ENCODE data around the gene FAM170B. TPM values are rescaled to one million over a fixed set of nuclear protein-coding genes. Genes with fewer than 3 reads are reported as not detected.

Gene FAM170B
- total RNA-seq, 2 donors from 2014 or later, result not detected

- no peak for DNase-seq
- Mint-ChIP-seq H3K27me3 (ENCODE audit: insufficient read depth) (no peaks in the 10 kb centered on the region), H3K4me1 (peaks cover 12% of the 10 kb centered on the region), H3K36me3 (ENCODE audit: low read depth) (no peaks in the 10 kb centered on the region), H3K27ac (no peak overlapping the region), H3K9me3 (peaks cover 4% of the 10 kb centered on the region), H3K4me3 (no peak overlapping the region)
- Histone ChIP-seq H3K9ac (ENCODE audit: extremely low read depth, low read length, poor library complexity, severe bottlenecking) (no peak overlapping the region), H3K27me3 (ENCODE audit: control insufficient read depth, insufficient read depth, low read length, poor library complexity, severe bottlenecking) (no peaks in the 10 kb centered on the region), H3K4me1 (ENCODE audit: control insufficient read depth, insufficient read depth, low read length) (no peaks in the 10 kb centered on the region), H3K36me3 (ENCODE audit: control insufficient read depth, insufficient read depth, low read length) (no peaks in the 10 kb centered on the region), H3K27ac (ENCODE audit: low read depth, low read length) (no peak overlapping the region), H3K4me3 (ENCODE audit: low read length) (no peak overlapping the region), H3K9me3 (ENCODE audit: control insufficient read depth, low read length) (no peaks in the 10 kb centered on the region)
- TF ChIP-seq, protein P1, sequence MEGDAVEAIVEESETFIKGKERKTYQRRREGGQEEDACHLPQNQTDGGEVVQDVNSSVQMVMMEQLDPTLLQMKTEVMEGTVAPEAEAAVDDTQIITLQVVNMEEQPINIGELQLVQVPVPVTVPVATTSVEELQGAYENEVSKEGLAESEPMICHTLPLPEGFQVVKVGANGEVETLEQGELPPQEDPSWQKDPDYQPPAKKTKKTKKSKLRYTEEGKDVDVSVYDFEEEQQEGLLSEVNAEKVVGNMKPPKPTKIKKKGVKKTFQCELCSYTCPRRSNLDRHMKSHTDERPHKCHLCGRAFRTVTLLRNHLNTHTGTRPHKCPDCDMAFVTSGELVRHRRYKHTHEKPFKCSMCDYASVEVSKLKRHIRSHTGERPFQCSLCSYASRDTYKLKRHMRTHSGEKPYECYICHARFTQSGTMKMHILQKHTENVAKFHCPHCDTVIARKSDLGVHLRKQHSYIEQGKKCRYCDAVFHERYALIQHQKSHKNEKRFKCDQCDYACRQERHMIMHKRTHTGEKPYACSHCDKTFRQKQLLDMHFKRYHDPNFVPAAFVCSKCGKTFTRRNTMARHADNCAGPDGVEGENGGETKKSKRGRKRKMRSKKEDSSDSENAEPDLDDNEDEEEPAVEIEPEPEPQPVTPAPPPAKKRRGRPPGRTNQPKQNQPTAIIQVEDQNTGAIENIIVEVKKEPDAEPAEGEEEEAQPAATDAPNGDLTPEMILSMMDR (conservative IDR thresholded peaks at IDR 0.05), result no peak
- 79 to 90% methylated on average over 3 to 4 of the region's 4 CpGs for WGBS, 2 experiments (ENCODE audit: insufficient coverage in 1 of 2, insufficient read length in 1 of 2)
These were observed 18.8 kb upstream of the FAM170B start for GRCh38 chr10:49152663-49153062.

DNA sequence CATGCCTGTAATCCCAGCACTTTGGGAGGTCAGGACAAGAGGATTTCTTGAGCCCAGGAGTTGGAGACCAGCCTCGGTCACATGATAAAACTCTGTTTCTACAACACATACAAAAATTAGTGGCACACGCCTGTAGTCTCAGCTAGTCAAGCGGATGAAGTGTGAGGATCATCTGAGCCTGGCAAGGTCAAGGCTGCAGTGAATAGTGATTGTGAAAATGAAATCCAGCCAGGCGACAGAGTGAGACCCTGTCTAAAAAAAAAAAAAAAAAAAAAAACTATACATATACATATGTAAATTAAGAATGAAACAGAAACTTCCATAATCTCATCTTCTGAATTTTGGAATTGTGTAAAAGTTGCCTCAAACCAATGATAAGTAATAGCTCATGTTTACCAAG lies 18.2 kb upstream of the FAM170B start:
- H3K4me3 Mint-ChIP-seq, result no peak overlapping the region
- no peaks in the 10 kb centered on the region for H3K36me3 ChIP-seq (ENCODE audit: control insufficient read depth, insufficient read depth, low read length)
- H3K9me3 Mint-ChIP-seq, result peaks cover 8% of the 10 kb centered on the region
- no peaks in the 10 kb centered on the region for H3K4me1 ChIP-seq (ENCODE audit: control insufficient read depth, insufficient read depth, low read length)
- H3K27ac ChIP-seq (ENCODE audit: low read depth, low read length), result no peak overlapping the region
- no peak overlapping the region for H3K27ac Mint-ChIP-seq
- TF ChIP-seq, protein P1 (conservative IDR thresholded peaks at IDR 0.05), result no peak
- H3K4me3 ChIP-seq (ENCODE audit: low read length), result no peak overlapping the region
- H3K27me3 Mint-ChIP-seq (ENCODE audit: insufficient read depth), result no peaks in the 10 kb centered on the region
- no peaks in the 10 kb centered on the region for H3K27me3 ChIP-seq (ENCODE audit: control insufficient read depth, insufficient read depth, low read length, poor library complexity, severe bottlenecking)
- H3K9ac ChIP-seq (ENCODE audit: extremely low read depth, low read length, poor library complexity, severe bottlenecking), result no peak overlapping the region
- WGBS, 2 experiments (ENCODE audit: insufficient coverage in 1 of 2, insufficient read length in 1 of 2), result 93 to 100% methylated on average over 2 to 3 of the region's 4 CpGs
- H3K9me3 ChIP-seq (ENCODE audit: control insufficient read depth, low read length), result no peaks in the 10 kb centered on the region
- H3K4me1 Mint-ChIP-seq, result peaks cover 12% of the 10 kb centered on the region
- H3K36me3 Mint-ChIP-seq (ENCODE audit: low read depth), result no peaks in the 10 kb centered on the region
- DNase-seq, result no peak

GRCh38 chr10:49151481-49151880 lies 17.7 kb upstream of the FAM170B start:
- no peaks in the 10 kb centered on the region for H3K27me3 ChIP-seq (ENCODE audit: control insufficient read depth, insufficient read depth, low read length, poor library complexity, severe bottlenecking)
- H3K9ac ChIP-seq (ENCODE audit: extremely low read depth, low read length, poor library complexity, severe bottlenecking), result no peak overlapping the region
- TF ChIP-seq, protein P1 (conservative IDR thresholded peaks at IDR 0.05), result no peak
- H3K4me3 Mint-ChIP-seq, result no peak overlapping the region
- no peaks in the 10 kb centered on the region for H3K27me3 Mint-ChIP-seq (ENCODE audit: insufficient read depth)
- no peak for DNase-seq
- 80 to 88% methylated on average over 1 of the region's 1 CpG for WGBS, 2 experiments (ENCODE audit: insufficient coverage in 1 of 2, insufficient read length in 1 of 2)
- H3K36me3 ChIP-seq (ENCODE audit: control insufficient read depth, insufficient read depth, low read length), result no peaks in the 10 kb centered on the region
- no peaks in the 10 kb centered on the region for H3K4me1 ChIP-seq (ENCODE audit: control insufficient read depth, insufficient read depth, low read length)
- H3K27ac Mint-ChIP-seq, result no peak overlapping the region
- H3K36me3 Mint-ChIP-seq (ENCODE audit: low read depth), result no peaks in the 10 kb centered on the region
- peaks cover 8% of the 10 kb centered on the region for H3K9me3 Mint-ChIP-seq
- H3K27ac ChIP-seq (ENCODE audit: low read depth, low read length), result no peak overlapping the region
- H3K9me3 ChIP-seq (ENCODE audit: control insufficient read depth, low read length), result no peaks in the 10 kb centered on the region
- no peak overlapping the region for H3K4me3 ChIP-seq (ENCODE audit: low read length)
- peaks cover 12% of the 10 kb centered on the region for H3K4me1 Mint-ChIP-seq
